HepG2 (cell line): ENCODE measurements around the gene IL17C. TPM values are rescaled to one million over a fixed set of nuclear protein-coding genes. Genes with fewer than 3 reads are reported as not detected.
A peak's percentile ranks its signal among the peaks of the same experiment; 100 is the strongest.

Experiments
- ATF5 ChIP-seq: sonication (generic); formaldehyde crosslinking; IDR thresholded peaks from 2 replicates; pipeline ENCODE4 v1.4.0; 2020; ENCODE audit warnings: mild to moderate bottlenecking, low read depth, missing genetic modification reagents
- CHD4 ChIP-seq: fragments of 200-600 bp; sonication (generic); IDR thresholded peaks from 2 replicates; pipeline ENCODE4 v1.7.0; 2017; ENCODE audit warnings: mild to moderate bottlenecking, low read length, borderline replicate concordance
- DNMT3B ChIP-seq: conservative IDR thresholded peaks from 2 replicates; pipeline ENCODE4 v1.6.1; 2016; ENCODE audit warnings: missing biosample characterization, control low read depth
- GRHL1 ChIP-seq: sonication (generic); formaldehyde crosslinking; conservative IDR thresholded peaks from 2 replicates; pipeline ENCODE4 v1.8.0; 2022; ENCODE audit warnings: missing genetic modification reagents
- NFE2 ChIP-seq: sonication (generic); formaldehyde crosslinking; IDR thresholded peaks from 2 replicates; pipeline ENCODE4 v1.4.0; 2020; ENCODE audit warnings: missing genetic modification reagents
- SAFB2 ChIP-seq: sonication (generic); formaldehyde crosslinking; IDR thresholded peaks from 2 replicates; pipeline ENCODE4 v1.5.1; 2020; ENCODE audit warnings: missing genetic modification reagents, low read depth, mild to moderate bottlenecking, borderline replicate concordance
- STAG1 ChIP-seq: sonication (generic); formaldehyde crosslinking; IDR thresholded peaks from 2 replicates; pipeline ENCODE4 v1.4.0; 2020; ENCODE audit warnings: missing genetic modification reagents
- USF2 ChIP-seq, 2 experiments: sonication (generic) in 1 of 2; formaldehyde crosslinking in 1 of 2; IDR thresholded peaks; 2 replicates each; pipeline versions ENCODE4 v1.5.1 to v1.6.1; 2011 to 2020; ENCODE audit warnings: borderline replicate concordance in 1 of 2, low read depth in 1 of 2, low read length in 1 of 2, mild to moderate bottlenecking in 1 of 2, missing genetic modification reagents in 1 of 2, moderate library complexity in 1 of 2
- ZBTB26 ChIP-seq: IDR thresholded peaks from 2 replicates; pipeline ENCODE4 v1.6.1; 2016; ENCODE audit warnings: missing compliant biosample characterization, missing genetic modification reagents, borderline replicate concordance
- ZNF136 ChIP-seq: sonication (generic); formaldehyde crosslinking; IDR thresholded peaks from 2 replicates; pipeline ENCODE4 v1.8.1; 2022; ENCODE audit warnings: low read depth, mild to moderate bottlenecking, moderate library complexity, missing genetic modification reagents
- ZNF598 ChIP-seq: sonication (generic); formaldehyde crosslinking; IDR thresholded peaks from 2 replicates; pipeline ENCODE4 v1.5.1; 2020; ENCODE audit warnings: mild to moderate bottlenecking, missing genetic modification reagents, borderline replicate concordance
- ZNF616 ChIP-seq: sonication (generic); formaldehyde crosslinking; IDR thresholded peaks from 2 replicates; pipeline ENCODE4 v1.5.0; 2020; ENCODE audit warnings: low read depth, mild to moderate bottlenecking, missing genetic modification reagents
- ZNF75D ChIP-seq: sonication (generic); formaldehyde crosslinking; IDR thresholded peaks from 2 replicates; pipeline ENCODE4 v1.8.1; 2023; ENCODE audit warnings: missing genetic modification reagents, mild to moderate bottlenecking, borderline replicate concordance
- ZNF777 ChIP-seq: sonication (generic); formaldehyde crosslinking; IDR thresholded peaks from 2 replicates; pipeline ENCODE4 v1.4.0; 2020; ENCODE audit warnings: missing genetic modification reagents
- ZNF790 ChIP-seq: sonication (generic); formaldehyde crosslinking; IDR thresholded peaks from 2 replicates; pipeline ENCODE4 v1.8.0; 2022; ENCODE audit warnings: missing genetic modification reagents, mild to moderate bottlenecking, borderline replicate concordance
- polyA plus RNA-seq, 8 experiments: library from polyadenylated mRNA; depleted of rRNA in 3 of 8; stranded (reverse) in 7 of 8; unstranded in 1 of 8; fragments of >200 nt; fragmentation: Illumina TruSeq in 4 of 8; extraction: Trizol in 4 of 8; gene quantifications; 2 replicates each; pipeline versions ENCODE4 v1.2.1 to v1.2.3, GENCODE V29; 2011 to 2016; ENCODE audit warnings: low read depth in 4 of 8, missing spikeins in 1 of 8, mixed read lengths in 1 of 8; ENCODE audit not compliant: insufficient read depth in 1 of 8
- total RNA-seq, 5 experiments: library from RNA; depleted of rRNA; stranded (reverse); fragments of >200 nt; fragmentation: Illumina TruSeq; extraction: Trizol; gene quantifications; 2 replicates each; pipeline ENCODE4 v1.2.3, GENCODE V29; 2016; ENCODE audit warnings: low read depth in 1 of 5
- TF ChIP-seq, protein P1 (sequence below): sonication (generic); formaldehyde crosslinking; IDR thresholded peaks from 2 replicates; pipeline ENCODE4 v1.5.0; 2020; ENCODE audit warnings: missing genetic modification reagents

The IL17C gene
- total and polyA plus RNA-seq, 2 of the 13 experiments (the other 11 are each of a cell fraction or from before 2014, with no cell fraction given) = not detected

DNA sequence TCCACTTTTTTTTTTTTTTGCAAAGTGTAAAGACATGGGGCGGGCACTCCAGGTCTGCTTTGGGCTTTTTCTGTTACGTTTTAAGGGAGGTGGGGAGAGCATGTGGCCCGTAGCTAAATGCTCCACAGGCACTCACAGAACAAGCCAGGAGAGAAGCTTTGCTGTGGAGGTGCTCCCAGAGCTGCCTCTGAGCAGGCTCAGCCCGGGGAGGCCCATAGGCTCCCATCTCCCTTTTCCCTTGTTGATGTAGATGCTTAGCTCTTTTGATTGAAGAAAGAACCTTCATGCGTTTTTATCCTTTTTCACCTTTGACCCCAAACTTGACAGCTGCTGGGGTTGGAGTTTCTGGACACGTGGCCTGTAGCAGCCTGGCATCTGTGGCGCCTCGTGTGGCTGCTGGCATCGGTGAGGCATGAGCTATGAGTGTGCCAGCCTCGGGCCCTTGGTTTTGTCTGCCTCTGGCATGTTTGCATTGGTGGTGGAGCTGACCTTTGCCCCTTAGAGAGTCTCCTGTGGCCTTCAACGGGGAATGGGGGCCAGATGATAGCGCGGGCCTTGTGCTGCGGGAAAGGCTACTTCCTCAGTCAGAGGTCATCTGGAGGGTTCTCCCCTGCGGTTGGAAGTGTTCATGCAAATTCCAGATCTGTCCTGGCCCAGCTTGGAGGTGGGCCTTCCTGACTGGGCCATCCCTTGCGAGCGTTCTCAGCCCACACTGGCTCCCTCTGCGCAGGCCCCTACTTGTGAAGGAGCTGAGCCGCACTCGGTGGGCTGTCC, 20.0 kb upstream of the IL17C start (continued):
- 0 out of 2 replicates have a peak, but pooled peaks have one; percentile 43 for TF ChIP-seq ZBTB26 (CRISPR knock-in tag)
- TF ChIP-seq, protein P1, sequence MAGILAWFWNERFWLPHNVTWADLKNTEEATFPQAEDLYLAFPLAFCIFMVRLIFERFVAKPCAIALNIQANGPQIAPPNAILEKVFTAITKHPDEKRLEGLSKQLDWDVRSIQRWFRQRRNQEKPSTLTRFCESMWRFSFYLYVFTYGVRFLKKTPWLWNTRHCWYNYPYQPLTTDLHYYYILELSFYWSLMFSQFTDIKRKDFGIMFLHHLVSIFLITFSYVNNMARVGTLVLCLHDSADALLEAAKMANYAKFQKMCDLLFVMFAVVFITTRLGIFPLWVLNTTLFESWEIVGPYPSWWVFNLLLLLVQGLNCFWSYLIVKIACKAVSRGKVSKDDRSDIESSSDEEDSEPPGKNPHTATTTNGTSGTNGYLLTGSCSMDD (CRISPR knock-in tag) = no peak
- no peak for TF ChIP-seq DNMT3B (CRISPR knock-in tag)
- TF ChIP-seq CHD4 = peak; percentile 85; the same call in 1 of the 2 replicates
- TF ChIP-seq ZNF598 (CRISPR knock-in tag) = no peak
- no peak for TF ChIP-seq ZNF136
- no peak for TF ChIP-seq NFE2 (CRISPR knock-in tag)
- TF ChIP-seq ATF5 = no peak
- TF ChIP-seq ZNF777 (CRISPR knock-in tag) = 0 out of 2 replicates have a peak, but pooled peaks have one; percentile 7
- 0 out of 2 replicates have a peak, but pooled peaks have one; percentile 14 for TF ChIP-seq STAG1
- TF ChIP-seq GRHL1 (CRISPR knock-in tag) = no peak
- TF ChIP-seq ZNF75D (CRISPR knock-in tag) = no peak
- TF ChIP-seq SAFB2 (CRISPR knock-in tag) = 0 out of 2 replicates have a peak, but pooled peaks have one; percentile 41
- 0 out of 2 replicates have a peak, but pooled peaks have one; percentile 21 for TF ChIP-seq ZNF616 (CRISPR knock-in tag)
- TF ChIP-seq USF2 (IDR thresholded peaks at IDR 0.05; ENCODE audit: low read depth, low read length) = 0 out of 2 replicates have a peak, but pooled peaks have one; percentile 1
- TF ChIP-seq USF2 (CRISPR knock-in tag; IDR thresholded peaks at IDR 0.05; ENCODE audit: borderline replicate concordance) = peak; percentile 68; the same call in 1 of the 2 replicates
- TF ChIP-seq ZNF790 (CRISPR knock-in tag) = no peak; the same call in 1 of the 2 replicates
